Uterus (tissue), 4 donors: ENCODE results near the gene SETSIP. TPM values are rescaled to one million over a fixed set of nuclear protein-coding genes. Genes with fewer than 3 reads are reported as not detected.

Experiments used
- DNase-seq, 2 donors: peaks; one replicate each; pipeline ENCODE4 v3.0.0-alpha.2; 2019 to 2020
- H3K27ac ChIP-seq, 2 donors: fragments of 200-600 bp; sonication (generic); 1 replicate in 1 of 2; 2 replicates in 1 of 2; pipeline ENCODE4 v1.5.1; 2016 to 2018
- H3K27me3 ChIP-seq, 2 donors: fragments of 200-600 bp; sonication (generic); one replicate each; pipeline ENCODE4 v1.5.1; 2018 to 2019; ENCODE audit warnings: control low read depth in 1 of 2
- H3K36me3 ChIP-seq, 2 donors: fragments of 200-600 bp; sonication (generic); one replicate each; pipeline ENCODE4 v1.5.1; 2019; ENCODE audit warnings: control low read depth in 1 of 2
- H3K4me1 ChIP-seq, 2 donors: fragments of 200-600 bp; sonication (generic); one replicate each; pipeline ENCODE4 v1.5.1; 2018 to 2019; ENCODE audit warnings: control low read depth in 1 of 2
- H3K4me3 ChIP-seq, 2 donors: fragments of 200-600 bp; sonication (generic); 1 replicate in 1 of 2; 2 replicates in 1 of 2; pipeline ENCODE4 v1.5.1; 2018 to 2019; ENCODE audit warnings: mild to moderate bottlenecking in 1 of 2
- H3K9me3 ChIP-seq, 2 donors: fragments of 200-600 bp; sonication (generic); one replicate each; pipeline ENCODE4 v1.5.1; 2019; ENCODE audit warnings: control low read depth in 1 of 2
- CTCF ChIP-seq, 4 experiments: fragments of 200-600 bp in 2 of 4; fragments of 450-650 bp in 2 of 4; sonication (generic) in 2 of 4; IDR thresholded peaks; one replicate each; pipeline ENCODE4 v1.5.1; 2016 to 2019; ENCODE audit warnings: antibody characterized with exemption in 4 of 4, mild to moderate bottlenecking in 2 of 4, moderate library complexity in 1 of 4
- POLR2A ChIP-seq, 2 donors: fragments of 450-650 bp; IDR thresholded peaks; one replicate each; pipeline ENCODE4 v1.6.1; 2016; ENCODE audit warnings: antibody characterized with exemption in 2 of 2, mild to moderate bottlenecking in 1 of 2, moderate library complexity in 1 of 2
- intact Hi-C: fragments of 100-400 bp; cut with DNase I; formaldehyde crosslinking; loops from one replicate; pipeline ENCODE4 v1.15.1; 2023; ENCODE audit warnings: low total_unique reads
- total RNA-seq, 4 donors: library from RNA; depleted of rRNA in 3 of 4; stranded (reverse); fragments of >200 nt in 3 of 4; gene quantifications; one replicate each; pipeline versions ENCODE4 v1.1.0 to v1.2.4, GENCODE V29; 2014 to 2023
- donor health status: DM: yes; HTN: yes; CAD: no.

Gene SETSIP
- total RNA-seq, 4 donors from 2014 or later = not detected

DNA sequence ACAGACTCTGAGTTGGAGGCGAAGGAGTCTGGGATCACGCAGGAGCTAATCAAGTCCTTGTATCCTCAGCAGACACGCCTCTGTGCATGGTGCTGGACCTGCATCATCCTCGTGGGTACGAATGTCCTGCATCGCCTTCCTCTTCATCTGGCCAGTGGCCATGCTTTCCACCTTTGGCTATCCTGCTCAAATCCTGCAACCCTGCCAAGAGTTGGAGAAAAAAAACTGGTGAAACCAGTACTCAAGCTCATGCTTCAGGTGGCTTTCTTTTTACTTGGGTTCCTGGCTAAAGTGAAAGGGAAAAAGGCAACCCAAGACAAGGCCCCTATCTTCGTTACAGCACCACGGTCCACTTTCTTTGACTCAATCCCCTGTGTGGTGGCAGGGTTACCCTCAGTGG, 8.9 kb downstream of the SETSIP start:
- no peaks in the 10 kb centered on the region for H3K27me3 ChIP-seq
- TF ChIP-seq CTCF (IDR thresholded peaks at IDR 0.05) = no peak
- TF ChIP-seq POLR2A (IDR thresholded peaks at IDR 0.05) = no peak
- H3K9me3 ChIP-seq = no peaks in the 10 kb centered on the region
- DNase-seq = no peak
- H3K4me3 ChIP-seq = no peak overlapping the region
- intact Hi-C loops = no loop called here
- H3K27ac ChIP-seq = no peak overlapping the region
- H3K36me3 ChIP-seq = no peaks in the 10 kb centered on the region
- H3K4me1 ChIP-seq = no peaks in the 10 kb centered on the region

DNA sequence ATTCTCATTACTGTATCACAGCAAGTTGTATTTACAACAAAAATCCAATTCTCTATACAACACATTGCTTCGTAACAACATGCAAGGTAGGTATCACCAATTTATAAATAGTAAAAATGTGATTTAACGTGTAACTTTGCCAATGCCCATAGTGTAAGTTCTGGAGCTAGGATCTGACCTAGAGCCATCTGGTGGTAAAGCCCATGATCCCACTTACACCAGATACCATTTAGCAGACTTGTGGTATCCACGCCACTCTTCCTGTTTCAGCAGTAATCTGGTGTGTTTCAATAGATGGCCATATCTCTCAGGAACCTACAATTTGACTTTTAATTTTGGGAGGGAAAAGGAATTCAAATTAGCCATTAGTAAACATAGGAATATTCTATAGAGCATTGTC, 10.2 kb downstream of the SETSIP start:
- no peaks in the 10 kb centered on the region for H3K9me3 ChIP-seq
- H3K27ac ChIP-seq = no peak overlapping the region
- no peaks in the 10 kb centered on the region for H3K36me3 ChIP-seq
- H3K4me1 ChIP-seq = no peaks in the 10 kb centered on the region
- H3K27me3 ChIP-seq = no peaks in the 10 kb centered on the region
- H3K4me3 ChIP-seq = no peak overlapping the region
- intact Hi-C loops = no loop called here
- no peak for TF ChIP-seq POLR2A (IDR thresholded peaks at IDR 0.05)
- no peak for TF ChIP-seq CTCF (IDR thresholded peaks at IDR 0.05)
- DNase-seq = no peak

- Histone ChIP-seq H3K4me3 (no peak overlapping the region), H3K36me3 (no peaks in the 10 kb centered on the region), H3K4me1 (no peaks in the 10 kb centered on the region), H3K9me3 (no peaks in the 10 kb centered on the region), H3K27ac (no peak overlapping the region), H3K27me3 (no peaks in the 10 kb centered on the region)
- no peak for DNase-seq
- TF ChIP-seq CTCF (IDR thresholded peaks at IDR 0.05) = no peak
- TF ChIP-seq POLR2A (IDR thresholded peaks at IDR 0.05) = no peak
- intact Hi-C loops = no loop called here
Measured at GRCh38 chr1:92051948-92052347, 23.3 kb downstream of the SETSIP start.

- Histone ChIP-seq H3K36me3 (no peaks in the 10 kb centered on the region), H3K27ac (no peak overlapping the region), H3K9me3 (no peaks in the 10 kb centered on the region), H3K4me3 (no peak overlapping the region), H3K4me1 (no peaks in the 10 kb centered on the region), H3K27me3 (no peaks in the 10 kb centered on the region)
- TF ChIP-seq POLR2A (IDR thresholded peaks at IDR 0.05) (no peak), CTCF (IDR thresholded peaks at IDR 0.05) (no peak)
- intact Hi-C loops = no loop called here
- DNase-seq = no peak
Measured at GRCh38 chr1:92045766-92046495, 29.3 kb downstream of the SETSIP start.

DNA sequence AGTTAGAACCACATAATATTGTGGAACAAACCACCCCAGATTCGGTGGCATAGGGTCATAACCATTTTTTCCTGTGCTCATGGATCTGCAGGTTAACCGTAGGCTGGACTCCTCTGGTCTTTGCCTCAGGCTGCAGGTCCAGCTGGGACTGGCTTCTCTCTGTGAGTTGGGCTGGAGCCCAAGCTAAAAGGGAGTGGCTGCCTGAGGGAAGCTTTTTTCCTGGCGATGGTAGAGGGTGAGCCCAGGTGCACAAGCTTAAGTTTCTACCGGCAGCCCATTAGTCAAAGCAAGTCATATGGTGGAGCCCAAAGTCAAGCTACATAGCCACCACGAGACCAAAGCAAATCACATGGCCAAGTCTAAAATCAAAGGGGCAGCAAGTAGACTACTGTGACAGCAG, 31.6 kb downstream of the SETSIP start:
- no peaks in the 10 kb centered on the region for H3K27me3 ChIP-seq
- H3K4me3 ChIP-seq = no peak overlapping the region
- H3K27ac ChIP-seq = no peak overlapping the region
- no peaks in the 10 kb centered on the region for H3K9me3 ChIP-seq
- no peak for DNase-seq
- H3K36me3 ChIP-seq = no peaks in the 10 kb centered on the region
- intact Hi-C loops = no loop called here
- no peak for TF ChIP-seq POLR2A (IDR thresholded peaks at IDR 0.05)
- TF ChIP-seq CTCF (IDR thresholded peaks at IDR 0.05) = no peak
- H3K4me1 ChIP-seq = no peaks in the 10 kb centered on the region
